ENCODE data around the gene PLA2R1. TPM values are rescaled to one million over a fixed set of nuclear protein-coding genes. Genes with fewer than 3 reads are reported as not detected.

The PLA2R1 gene
- total RNA-seq, 1 experiment from 2014 or later, result 0.39 TPM

- Histone ChIP-seq H3K4me3 (ENCODE audit: low read depth, low read length) (no peak overlapping the region), H3K36me3 (ENCODE audit: control insufficient read depth, insufficient read depth, low read length) (no peaks in the 10 kb centered on the region), H3K4me1 (peaks cover 3% of the 10 kb centered on the region; the same call in 1 of the 2 replicates), H3K27me3 (replicated peaks; ENCODE audit: control insufficient read depth, insufficient read depth, low read length) (no peaks in the 10 kb centered on the region), H3K9me3 (peaks cover 5% of the 10 kb centered on the region; the same call in 1 of the 2 replicates)
- TF ChIP-seq CTCF (IDR thresholded peaks at IDR 0.05; ENCODE audit: insufficient read depth in 1 of 2, low read depth in 1 of 2, low read length in 1 of 2, severe bottlenecking in 1 of 2, unreplicated experiment in 1 of 2), result no peak
- no TSS peak for BruUV-seq (replicated peaks)
- intact Hi-C loops (cut with micrococcal nuclease; ENCODE audit: unreplicated experiment), result no loop called here
- Mint-ChIP-seq H3K36me3 (ENCODE audit: insufficient read depth, unreplicated experiment) (no peaks in the 10 kb centered on the region), H3K4me1 (ENCODE audit: low read depth, unreplicated experiment) (no peaks in the 10 kb centered on the region), H3K9me3 (ENCODE audit: unreplicated experiment) (no peaks in the 10 kb centered on the region), H3K4me3 (ENCODE audit: unreplicated experiment) (no peak overlapping the region), H3K27me3 (ENCODE audit: insufficient read depth, unreplicated experiment) (no peaks in the 10 kb centered on the region), H3K27ac (ENCODE audit: unreplicated experiment) (no peak overlapping the region)
- ChIA-PET POLR2A (no interaction called here), CTCF (no interaction called here)
- DNase-seq, result no peak
Observed at GRCh38 chr2:160073284-160073888, 11.0 kb upstream of the PLA2R1 start.

- intact Hi-C loops (cut with micrococcal nuclease; ENCODE audit: unreplicated experiment), result no loop called here
- H3K4me1 ChIP-seq, result no peaks in the 10 kb centered on the region
- POLR2A ChIA-PET, result no interaction called here
- H3K4me1 Mint-ChIP-seq (ENCODE audit: low read depth, unreplicated experiment), result no peaks in the 10 kb centered on the region
- H3K36me3 Mint-ChIP-seq (ENCODE audit: insufficient read depth, unreplicated experiment), result no peaks in the 10 kb centered on the region
- no peak for DNase-seq
- H3K4me3 Mint-ChIP-seq (ENCODE audit: unreplicated experiment), result no peak overlapping the region
- TF ChIP-seq CTCF (IDR thresholded peaks at IDR 0.05; ENCODE audit: insufficient read depth in 1 of 2, low read depth in 1 of 2, low read length in 1 of 2, severe bottlenecking in 1 of 2, unreplicated experiment in 1 of 2), result no peak
- BruUV-seq (replicated peaks), result no TSS peak
- no peaks in the 10 kb centered on the region for H3K27me3 Mint-ChIP-seq (ENCODE audit: insufficient read depth, unreplicated experiment)
- no peaks in the 10 kb centered on the region for H3K9me3 Mint-ChIP-seq (ENCODE audit: unreplicated experiment)
- CTCF ChIA-PET, result no interaction called here
- no peak overlapping the region for H3K4me3 ChIP-seq (ENCODE audit: low read depth, low read length)
- H3K36me3 ChIP-seq (ENCODE audit: control insufficient read depth, insufficient read depth, low read length), result no peaks in the 10 kb centered on the region
- no peaks in the 10 kb centered on the region for H3K27me3 ChIP-seq (replicated peaks; ENCODE audit: control insufficient read depth, insufficient read depth, low read length)
- H3K27ac Mint-ChIP-seq (ENCODE audit: unreplicated experiment), result no peak overlapping the region
- peaks cover 5% of the 10 kb centered on the region; the same call in 1 of the 2 replicates for H3K9me3 ChIP-seq
Observed at GRCh38 chr2:160068906-160069305, 6.5 kb upstream of the PLA2R1 start.

- no peak for DNase-seq
- no peak for TF ChIP-seq CTCF (IDR thresholded peaks at IDR 0.05; ENCODE audit: insufficient read depth in 1 of 2, low read depth in 1 of 2, low read length in 1 of 2, severe bottlenecking in 1 of 2, unreplicated experiment in 1 of 2)
- Mint-ChIP-seq H3K4me1 (ENCODE audit: low read depth, unreplicated experiment) (peaks cover 6% of the 10 kb centered on the region), H3K27ac (ENCODE audit: unreplicated experiment) (no peak overlapping the region), H3K9me3 (ENCODE audit: unreplicated experiment) (no peaks in the 10 kb centered on the region), H3K4me3 (ENCODE audit: unreplicated experiment) (no peak overlapping the region), H3K27me3 (ENCODE audit: insufficient read depth, unreplicated experiment) (no peaks in the 10 kb centered on the region), H3K36me3 (ENCODE audit: insufficient read depth, unreplicated experiment) (no peaks in the 10 kb centered on the region)
- Histone ChIP-seq H3K27me3 (replicated peaks; ENCODE audit: control insufficient read depth, insufficient read depth, low read length) (no peaks in the 10 kb centered on the region), H3K4me1 (no peaks in the 10 kb centered on the region), H3K4me3 (ENCODE audit: low read depth, low read length) (no peak overlapping the region), H3K36me3 (ENCODE audit: control insufficient read depth, insufficient read depth, low read length) (no peaks in the 10 kb centered on the region), H3K9me3 (no peaks in the 10 kb centered on the region; the same call in 1 of the 2 replicates)
- intact Hi-C loops (cut with micrococcal nuclease; ENCODE audit: unreplicated experiment), result no loop called here
- ChIA-PET CTCF (no interaction called here), POLR2A (no interaction called here)
- no TSS peak for BruUV-seq (replicated peaks)
Observed at GRCh38 chr2:160064916-160065315, 2.5 kb upstream of the PLA2R1 start.

Data from Caco-2 (cell line).